HepG2 (cell line): ENCODE measurements around the gene SMG5. TPM values are rescaled to one million over a fixed set of nuclear protein-coding genes. Genes with fewer than 3 reads are reported as not detected.
A peak's percentile ranks its signal among the peaks of the same experiment; 100 is the strongest.

Experiments
- ATAC-seq: fragments of 200-7000 bp; cut with Tn5 transposase; 3 replicates; pipeline ENCODE4 v1.9.1; 2020; ENCODE audit warnings: mild to moderate bottlenecking, moderate library complexity
- BruUV-seq: library from RNA; stranded (reverse); fragments of 400-500 nt; replicated peaks from 2 replicates; lab custom pipeline; 2021; lab: Mats Ljungman, UMichigan
- CTCF ChIA-PET: fragments of 300-600 bp; formaldehyde crosslinking; extraction: SDS; loops from one replicate; lab custom pipeline; 2021; ENCODE audit warnings: low total read pairs, inconsistent platforms, low intra/inter-chr PET ratio; lab: Yijun Ruan, JAX
- POLR2A ChIA-PET: fragments of 350-600 bp; sonication (Branson Sonifier 250); formaldehyde crosslinking; loops from one replicate; lab custom pipeline; 2020; ENCODE audit warnings: antibody characterized with exemption, inconsistent platforms; lab: Yijun Ruan, JAX
- DNase-seq: peaks from one replicate; pipeline ENCODE4 v3.0.0-alpha.2; 2015; ENCODE audit warnings: low spot score
- FAIRE-seq: peaks from 3 replicates; lab custom pipeline; 2011; peaks lifted over from hg19 to GRCh38; lab: Jason Lieb, UNC
- H2AFZ ChIP-seq: one replicate; pipeline ENCODE4 v1.6.1; 2011; ENCODE audit warnings: low read length, inconsistent platforms
- H3K27ac ChIP-seq: fragments of 300-600 bp; 3 replicates; pipeline ENCODE4 v1.8.0; 2011; ENCODE audit warnings: mixed run types, mild to moderate bottlenecking, mixed read lengths, low read length, inconsistent platforms; ENCODE audit not compliant: insufficient read depth; ENCODE audit errors: extremely low read length
- H3K27me3 ChIP-seq, 2 experiments: fragments of 200-600 bp in 1 of 2; 2 replicates in 1 of 2; 3 replicates in 1 of 2; pipeline versions ENCODE4 v1.6.0 to v1.8.0; 2011; ENCODE audit warnings: low read length in 2 of 2, mild to moderate bottlenecking in 2 of 2, moderate library complexity in 2 of 2, inconsistent platforms in 1 of 2; ENCODE audit not compliant: insufficient read depth in 2 of 2, control insufficient read depth in 1 of 2
- H3K36me3 ChIP-seq, 2 experiments: fragments of 200-600 bp in 1 of 2; replicated peaks in 1 of 2; 2 replicates in 1 of 2; 3 replicates in 1 of 2; pipeline versions ENCODE4 v1.5.1 to v1.8.0; 2011; ENCODE audit warnings: low read length in 2 of 2, inconsistent platforms in 1 of 2; ENCODE audit not compliant: insufficient read depth in 2 of 2, control insufficient read depth in 1 of 2
- H3K4me1 ChIP-seq: 2 replicates; pipeline ENCODE4 v1.5.1; 2012; ENCODE audit warnings: low read length, inconsistent platforms; ENCODE audit not compliant: insufficient read depth
- H3K4me2 ChIP-seq: 2 replicates; pipeline ENCODE4 v1.6.0; 2011; ENCODE audit warnings: low read depth, low read length, inconsistent platforms
- H3K4me3 ChIP-seq, 3 experiments: fragments of 200-600 bp in 1 of 3; sonication (generic), shearing (Covaris generic) in 1 of 3; replicated peaks in 1 of 3; 2 replicates each; pipeline ENCODE4 v1.5.1; 2011 to 2016; ENCODE audit warnings: low read length in 3 of 3, inconsistent platforms in 2 of 3, low read depth in 2 of 3, mild to moderate bottlenecking in 2 of 3, control low read depth in 1 of 3, mixed read lengths in 1 of 3; ENCODE audit not compliant: insufficient read depth in 1 of 3
- H3K79me2 ChIP-seq: one replicate; pipeline ENCODE4 v1.6.1; 2011; ENCODE audit warnings: low read length, inconsistent platforms; ENCODE audit not compliant: insufficient read depth
- H3K9ac ChIP-seq: 2 replicates; pipeline ENCODE4 v1.6.0; 2011; ENCODE audit warnings: mild to moderate bottlenecking, low read depth, low read length, inconsistent platforms; ENCODE audit not compliant: insufficient read depth
- H3K9me3 ChIP-seq: 2 replicates; pipeline ENCODE4 v1.5.1; 2012; ENCODE audit warnings: mild to moderate bottlenecking, low read length
- H4K20me1 ChIP-seq: 2 replicates; pipeline ENCODE4 v1.6.0; 2011; ENCODE audit warnings: inconsistent platforms, mild to moderate bottlenecking, low read length, moderate library complexity; ENCODE audit not compliant: insufficient read depth
- CEBPB ChIP-seq: IDR thresholded peaks from 2 replicates; pipeline ENCODE4 v1.6.1; 2011; ENCODE audit warnings: low read depth, low read length, improper control_type of control experiment, borderline replicate concordance
- CHCHD3 ChIP-seq: sonication (generic); formaldehyde crosslinking; IDR thresholded peaks from 2 replicates; pipeline ENCODE4 v1.8.0; 2022; ENCODE audit warnings: mild to moderate bottlenecking, missing genetic modification reagents, moderate library complexity
- NBN ChIP-seq: fragments of 450-650 bp; conservative IDR thresholded peaks from 2 replicates; pipeline ENCODE4 v1.6.1; 2017
- RBFOX2 ChIP-seq: fragments of 200-400 bp; formaldehyde crosslinking; IDR thresholded peaks from 2 replicates; pipeline ENCODE4 v1.6.1; 2017; ENCODE audit warnings: low read depth, mild to moderate bottlenecking, low read length
- STAG1 ChIP-seq: sonication (generic); formaldehyde crosslinking; IDR thresholded peaks from 2 replicates; pipeline ENCODE4 v1.4.0; 2020; ENCODE audit warnings: missing genetic modification reagents
- ZNF546 ChIP-seq: sonication (generic); formaldehyde crosslinking; conservative IDR thresholded peaks from 2 replicates; pipeline ENCODE4 v1.8.1; 2023; ENCODE audit warnings: mild to moderate bottlenecking, missing genetic modification reagents
- WGBS: methylation state at CpG from one replicate; pipeline ENCODE4 v1.1.6; 2017; ENCODE audit warnings: low lambda C conversion rate; 5-methylcytosine and 5-hydroxymethylcytosine counted together
- in situ Hi-C: cut with HindIII; loops from 2 replicates; pipeline ENCODE4 v1.10.0; 2017; ENCODE audit warnings: low pct_unique_long_range_greater_than_20kb; ENCODE audit not compliant: extremely low pct_ligation_motif_present
- intact Hi-C: fragments of 100-400 bp; cut with micrococcal nuclease; formaldehyde crosslinking; loops from one replicate; pipeline ENCODE4 v1.10.0; 2022; ENCODE audit not compliant: unreplicated experiment
- polyA plus RNA-seq, 8 experiments: library from polyadenylated mRNA; depleted of rRNA in 3 of 8; stranded (reverse) in 7 of 8; unstranded in 1 of 8; fragments of >200 nt; fragmentation: Illumina TruSeq in 4 of 8; extraction: Trizol in 4 of 8; gene quantifications; 2 replicates each; pipeline versions ENCODE4 v1.2.1 to v1.2.3, GENCODE V29; 2011 to 2016; ENCODE audit warnings: low read depth in 4 of 8, missing spikeins in 1 of 8, mixed read lengths in 1 of 8; ENCODE audit not compliant: insufficient read depth in 1 of 8
- total RNA-seq, 5 experiments: library from RNA; depleted of rRNA; stranded (reverse); fragments of >200 nt; fragmentation: Illumina TruSeq; extraction: Trizol; gene quantifications; 2 replicates each; pipeline ENCODE4 v1.2.3, GENCODE V29; 2016; ENCODE audit warnings: low read depth in 1 of 5
- TF ChIP-seq, protein P1 (sequence below): sonication (generic); formaldehyde crosslinking; IDR thresholded peaks from 2 replicates; pipeline ENCODE4 v1.5.0; 2020; ENCODE audit warnings: mild to moderate bottlenecking, missing genetic modification reagents, moderate library complexity
- TF ChIP-seq, protein P2 (sequence below): sonication (generic); formaldehyde crosslinking; IDR thresholded peaks from 2 replicates; pipeline ENCODE4 v1.4.0; 2020; ENCODE audit warnings: missing genetic modification reagents, borderline replicate concordance
- TF ChIP-seq, protein P3 (sequence below): sonication (generic); formaldehyde crosslinking; conservative IDR thresholded peaks from 2 replicates; pipeline ENCODE4 v1.8.0; 2022; ENCODE audit warnings: low read depth, missing genetic modification reagents

The SMG5 gene
- total and polyA plus RNA-seq, 2 of the 13 experiments (the other 11 are each of a cell fraction or from before 2014, with no cell fraction given) = 50.5 to 84.0 TPM

DNA sequence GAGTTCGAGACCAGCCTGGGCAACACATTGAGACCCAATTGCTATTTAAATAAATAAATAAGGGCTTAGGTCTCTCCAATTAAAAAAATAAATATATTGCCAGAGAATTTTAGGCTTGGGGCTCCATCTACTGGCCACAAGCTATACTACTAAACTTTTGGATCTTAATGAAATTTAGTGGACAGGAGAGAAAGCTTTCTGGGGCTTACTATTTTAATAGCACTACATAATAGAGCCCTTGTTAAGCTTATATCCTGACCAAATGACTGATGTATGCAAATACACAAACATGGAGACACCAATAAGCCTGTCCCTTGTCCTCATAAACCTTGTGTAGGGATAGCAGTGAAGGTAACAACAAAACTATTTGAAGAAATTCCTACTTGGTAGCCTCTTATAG lies 37.0 kb upstream of the SMG5 start (continued):
- TF ChIP-seq, protein P1, sequence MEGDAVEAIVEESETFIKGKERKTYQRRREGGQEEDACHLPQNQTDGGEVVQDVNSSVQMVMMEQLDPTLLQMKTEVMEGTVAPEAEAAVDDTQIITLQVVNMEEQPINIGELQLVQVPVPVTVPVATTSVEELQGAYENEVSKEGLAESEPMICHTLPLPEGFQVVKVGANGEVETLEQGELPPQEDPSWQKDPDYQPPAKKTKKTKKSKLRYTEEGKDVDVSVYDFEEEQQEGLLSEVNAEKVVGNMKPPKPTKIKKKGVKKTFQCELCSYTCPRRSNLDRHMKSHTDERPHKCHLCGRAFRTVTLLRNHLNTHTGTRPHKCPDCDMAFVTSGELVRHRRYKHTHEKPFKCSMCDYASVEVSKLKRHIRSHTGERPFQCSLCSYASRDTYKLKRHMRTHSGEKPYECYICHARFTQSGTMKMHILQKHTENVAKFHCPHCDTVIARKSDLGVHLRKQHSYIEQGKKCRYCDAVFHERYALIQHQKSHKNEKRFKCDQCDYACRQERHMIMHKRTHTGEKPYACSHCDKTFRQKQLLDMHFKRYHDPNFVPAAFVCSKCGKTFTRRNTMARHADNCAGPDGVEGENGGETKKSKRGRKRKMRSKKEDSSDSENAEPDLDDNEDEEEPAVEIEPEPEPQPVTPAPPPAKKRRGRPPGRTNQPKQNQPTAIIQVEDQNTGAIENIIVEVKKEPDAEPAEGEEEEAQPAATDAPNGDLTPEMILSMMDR = peak; percentile 40; the same call in 1 of the 2 replicates
- TF ChIP-seq, protein P2, sequence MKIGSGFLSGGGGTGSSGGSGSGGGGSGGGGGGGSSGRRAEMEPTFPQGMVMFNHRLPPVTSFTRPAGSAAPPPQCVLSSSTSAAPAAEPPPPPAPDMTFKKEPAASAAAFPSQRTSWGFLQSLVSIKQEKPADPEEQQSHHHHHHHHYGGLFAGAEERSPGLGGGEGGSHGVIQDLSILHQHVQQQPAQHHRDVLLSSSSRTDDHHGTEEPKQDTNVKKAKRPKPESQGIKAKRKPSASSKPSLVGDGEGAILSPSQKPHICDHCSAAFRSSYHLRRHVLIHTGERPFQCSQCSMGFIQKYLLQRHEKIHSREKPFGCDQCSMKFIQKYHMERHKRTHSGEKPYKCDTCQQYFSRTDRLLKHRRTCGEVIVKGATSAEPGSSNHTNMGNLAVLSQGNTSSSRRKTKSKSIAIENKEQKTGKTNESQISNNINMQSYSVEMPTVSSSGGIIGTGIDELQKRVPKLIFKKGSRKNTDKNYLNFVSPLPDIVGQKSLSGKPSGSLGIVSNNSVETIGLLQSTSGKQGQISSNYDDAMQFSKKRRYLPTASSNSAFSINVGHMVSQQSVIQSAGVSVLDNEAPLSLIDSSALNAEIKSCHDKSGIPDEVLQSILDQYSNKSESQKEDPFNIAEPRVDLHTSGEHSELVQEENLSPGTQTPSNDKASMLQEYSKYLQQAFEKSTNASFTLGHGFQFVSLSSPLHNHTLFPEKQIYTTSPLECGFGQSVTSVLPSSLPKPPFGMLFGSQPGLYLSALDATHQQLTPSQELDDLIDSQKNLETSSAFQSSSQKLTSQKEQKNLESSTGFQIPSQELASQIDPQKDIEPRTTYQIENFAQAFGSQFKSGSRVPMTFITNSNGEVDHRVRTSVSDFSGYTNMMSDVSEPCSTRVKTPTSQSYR (CRISPR knock-in tag) = no peak
- TF ChIP-seq CHCHD3 (CRISPR knock-in tag) = no peak
- TF ChIP-seq ZNF546 (CRISPR knock-in tag) = no peak
- TF ChIP-seq STAG1 (CRISPR knock-in tag) = peak; percentile 42
- no peak for TF ChIP-seq NBN

DNA sequence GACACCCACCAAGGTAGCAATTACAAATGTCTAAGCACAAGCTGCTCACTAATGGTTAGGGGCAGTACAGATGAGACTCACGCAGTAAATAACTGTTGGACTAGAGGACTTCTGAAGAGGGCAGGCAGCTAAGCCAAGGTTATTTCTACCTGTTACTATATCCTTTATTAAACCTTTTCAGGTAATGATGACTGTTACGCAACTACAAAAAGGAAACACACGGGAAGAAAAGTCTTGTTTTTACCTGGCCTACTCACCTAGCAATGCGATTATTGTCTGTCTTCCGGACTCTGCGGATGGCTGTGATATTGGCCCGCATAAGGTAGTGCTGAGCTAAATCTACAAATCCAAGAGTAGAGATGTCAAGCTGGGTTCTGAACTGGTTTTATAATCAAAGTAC lies 34.3 kb upstream of the SMG5 start:
- Histone ChIP-seq H2AFZ (no peak overlapping the region), H3K4me3 (no peak overlapping the region), H3K9ac (no peak overlapping the region), H4K20me1 (peaks cover 4% of the 10 kb centered on the region; the same call in 1 of the 2 replicates), H3K36me3 (peaks cover 31 to 84% of the 10 kb centered on the region in 2 experiments), H3K27me3 (no peaks in the 10 kb centered on the region), H3K27ac (no peak overlapping the region), H3K79me2 (peaks cover 2% of the 10 kb centered on the region), H3K9me3 (no peaks in the 10 kb centered on the region), H3K4me2 (no peak overlapping the region), H3K4me1 (no peaks in the 10 kb centered on the region)
- intact Hi-C loops = no loop called here
- ATAC-seq (no peak), FAIRE-seq (no peak), DNase-seq (no peak)
- CTCF ChIA-PET = no interaction called here
- BruUV-seq = no TSS peak
- POLR2A ChIA-PET = interaction anchor here (1.3 kb wide), 1 partner anchor 21 kb away, joined by 3 read pairs; the partner anchor contains the start of gene CCT3
- TF ChIP-seq, protein P3, sequence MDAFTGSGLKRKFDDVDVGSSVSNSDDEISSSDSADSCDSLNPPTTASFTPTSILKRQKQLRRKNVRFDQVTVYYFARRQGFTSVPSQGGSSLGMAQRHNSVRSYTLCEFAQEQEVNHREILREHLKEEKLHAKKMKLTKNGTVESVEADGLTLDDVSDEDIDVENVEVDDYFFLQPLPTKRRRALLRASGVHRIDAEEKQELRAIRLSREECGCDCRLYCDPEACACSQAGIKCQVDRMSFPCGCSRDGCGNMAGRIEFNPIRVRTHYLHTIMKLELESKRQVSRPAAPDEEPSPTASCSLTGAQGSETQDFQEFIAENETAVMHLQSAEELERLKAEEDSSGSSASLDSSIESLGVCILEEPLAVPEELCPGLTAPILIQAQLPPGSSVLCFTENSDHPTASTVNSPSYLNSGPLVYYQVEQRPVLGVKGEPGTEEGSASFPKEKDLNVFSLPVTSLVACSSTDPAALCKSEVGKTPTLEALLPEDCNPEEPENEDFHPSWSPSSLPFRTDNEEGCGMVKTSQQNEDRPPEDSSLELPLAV (CRISPR knock-in tag) = no peak
- TF ChIP-seq CEBPB (peak; percentile 44; the same call in 1 of the 2 replicates), RBFOX2 (0 out of 2 replicates have a peak, but pooled peaks have one; percentile 39)
- in situ Hi-C loops = no loop called here
- 94% methylated on average over 7 of the region's 7 CpGs for WGBS
